ENCODE data around the gene ARFRP1. TPM values are rescaled to one million over a fixed set of nuclear protein-coding genes. Genes with fewer than 3 reads are reported as not detected.

The ARFRP1 gene
- total and polyA plus RNA-seq, 12 donors, result 34.9 to 59.1 (median 40.0) TPM

DNA sequence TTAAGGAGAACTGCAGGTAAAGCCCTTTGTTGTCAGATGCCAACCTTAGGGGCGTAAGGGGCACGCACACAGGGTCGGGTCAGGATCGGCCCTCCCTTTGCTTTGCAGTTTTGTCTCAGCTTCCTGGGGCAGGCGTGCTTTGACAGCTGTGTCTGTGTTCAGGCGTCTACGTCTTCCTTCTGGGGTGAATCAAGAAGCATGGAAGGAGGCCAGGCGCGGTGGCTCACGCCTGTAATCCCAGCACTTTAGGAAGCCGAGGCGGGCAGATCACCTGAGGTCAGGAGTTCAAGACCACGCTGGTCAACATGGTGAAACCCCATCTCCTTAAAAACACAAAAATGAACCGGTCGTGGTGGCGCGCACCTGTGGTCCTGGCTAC is 1.4 kb upstream of the ARFRP1 start:
- H3K4me1 ChIP-seq, result peaks cover 6 to 45% (median 32%) of the 10 kb centered on the region in 9 donors
- H3K4me3 ChIP-seq, result peak overlapping the region in 7 of 10 donors; percentile 77 to 99 (median 96)
- TF ChIP-seq, protein P1, sequence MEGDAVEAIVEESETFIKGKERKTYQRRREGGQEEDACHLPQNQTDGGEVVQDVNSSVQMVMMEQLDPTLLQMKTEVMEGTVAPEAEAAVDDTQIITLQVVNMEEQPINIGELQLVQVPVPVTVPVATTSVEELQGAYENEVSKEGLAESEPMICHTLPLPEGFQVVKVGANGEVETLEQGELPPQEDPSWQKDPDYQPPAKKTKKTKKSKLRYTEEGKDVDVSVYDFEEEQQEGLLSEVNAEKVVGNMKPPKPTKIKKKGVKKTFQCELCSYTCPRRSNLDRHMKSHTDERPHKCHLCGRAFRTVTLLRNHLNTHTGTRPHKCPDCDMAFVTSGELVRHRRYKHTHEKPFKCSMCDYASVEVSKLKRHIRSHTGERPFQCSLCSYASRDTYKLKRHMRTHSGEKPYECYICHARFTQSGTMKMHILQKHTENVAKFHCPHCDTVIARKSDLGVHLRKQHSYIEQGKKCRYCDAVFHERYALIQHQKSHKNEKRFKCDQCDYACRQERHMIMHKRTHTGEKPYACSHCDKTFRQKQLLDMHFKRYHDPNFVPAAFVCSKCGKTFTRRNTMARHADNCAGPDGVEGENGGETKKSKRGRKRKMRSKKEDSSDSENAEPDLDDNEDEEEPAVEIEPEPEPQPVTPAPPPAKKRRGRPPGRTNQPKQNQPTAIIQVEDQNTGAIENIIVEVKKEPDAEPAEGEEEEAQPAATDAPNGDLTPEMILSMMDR (IDR thresholded peaks at IDR 0.05), result no peak
- peaks cover 0 to 81% (median 38%) of the 10 kb centered on the region in 9 donors for H3K36me3 ChIP-seq
- no peak for ATAC-seq
- peaks cover 0 to 8% (median 0%) of the 10 kb centered on the region in 11 donors for H3K9me3 ChIP-seq
- no peaks in the 10 kb centered on the region for H3K27me3 ChIP-seq
- intact Hi-C loops (cut with DNase I), result loop anchor here in 2 of 10 donors (5.0 kb wide), 2 partner anchors 52 to 153 kb away; partner anchors contain the start of genes ABHD16B (in 1 of the 2) and RTEL1 (in 1 of the 2)
- H3K27ac ChIP-seq, result no peak overlapping the region
- WGBS, 2 donors, result 90 to 91% methylated on average over 17 of the region's 17 CpGs
- no peak for DNase-seq

DNA sequence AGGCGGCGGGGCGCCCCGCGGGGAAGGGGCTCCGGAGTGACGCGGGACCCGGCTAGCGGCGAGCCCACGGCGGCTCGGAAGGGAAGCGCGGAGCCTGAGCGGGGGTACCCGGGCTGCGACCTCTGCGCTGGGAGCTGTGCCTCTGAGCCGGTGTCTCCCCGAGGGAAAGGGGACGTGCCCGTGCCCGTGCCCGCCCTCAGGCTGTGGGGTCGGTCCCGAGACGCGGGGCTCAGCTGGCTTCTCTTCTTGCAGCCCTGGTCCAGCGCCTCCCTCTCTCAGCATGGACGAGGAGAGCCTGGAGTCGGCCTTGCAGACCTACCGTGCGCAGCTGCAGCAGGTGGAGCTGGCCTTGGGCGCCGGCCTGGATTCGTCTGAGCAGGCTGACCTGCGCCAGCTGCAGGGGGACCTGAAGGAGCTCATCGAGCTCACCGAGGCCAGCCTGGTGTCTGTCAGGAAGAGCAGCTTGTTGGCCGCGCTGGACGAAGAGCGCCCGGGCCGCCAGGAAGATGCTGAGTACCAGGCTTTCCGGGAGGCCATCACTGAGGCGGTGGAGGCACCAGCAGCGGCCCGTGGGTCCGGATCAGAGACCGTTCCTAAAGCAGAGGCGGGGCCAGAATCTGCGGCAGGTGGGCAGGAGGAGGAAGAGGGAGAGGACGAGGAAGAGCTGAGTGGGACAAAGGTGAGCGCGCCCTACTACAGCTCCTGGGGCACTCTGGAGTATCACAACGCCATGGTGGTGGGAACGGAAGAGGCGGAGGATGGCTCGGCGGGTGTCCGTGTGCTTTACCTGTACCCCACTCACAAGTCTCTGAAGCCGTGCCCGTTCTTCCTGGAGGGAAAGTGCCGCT is 749 bp upstream of the ARFRP1 start:
- peaks cover 0 to 81% (median 34%) of the 10 kb centered on the region in 9 donors for H3K36me3 ChIP-seq
- no peaks in the 10 kb centered on the region for H3K27me3 ChIP-seq
- peaks cover 0 to 6% (median 0%) of the 10 kb centered on the region in 11 donors for H3K9me3 ChIP-seq
- TF ChIP-seq, protein P1 (IDR thresholded peaks at IDR 0.05), result no peak
- peaks cover 6 to 45% (median 32%) of the 10 kb centered on the region in 9 donors for H3K4me1 ChIP-seq
- ATAC-seq, result no peak
- 22 to 27% methylated on average over 50 to 67 of the region's 67 CpGs for WGBS, 2 donors
- intact Hi-C loops (cut with DNase I), result loop anchor here in 2 of 10 donors (5.0 kb wide), 2 partner anchors 51 to 154 kb away; partner anchors contain the start of genes ABHD16B (in 1 of the 2) and RTEL1 (in 1 of the 2)
- peak overlapping the region; percentile 77 to 99 (median 94) for H3K4me3 ChIP-seq
- DNase-seq, result no peak
- H3K27ac ChIP-seq, result peak overlapping the region; percentile 37 to 98 (median 94)

DNA sequence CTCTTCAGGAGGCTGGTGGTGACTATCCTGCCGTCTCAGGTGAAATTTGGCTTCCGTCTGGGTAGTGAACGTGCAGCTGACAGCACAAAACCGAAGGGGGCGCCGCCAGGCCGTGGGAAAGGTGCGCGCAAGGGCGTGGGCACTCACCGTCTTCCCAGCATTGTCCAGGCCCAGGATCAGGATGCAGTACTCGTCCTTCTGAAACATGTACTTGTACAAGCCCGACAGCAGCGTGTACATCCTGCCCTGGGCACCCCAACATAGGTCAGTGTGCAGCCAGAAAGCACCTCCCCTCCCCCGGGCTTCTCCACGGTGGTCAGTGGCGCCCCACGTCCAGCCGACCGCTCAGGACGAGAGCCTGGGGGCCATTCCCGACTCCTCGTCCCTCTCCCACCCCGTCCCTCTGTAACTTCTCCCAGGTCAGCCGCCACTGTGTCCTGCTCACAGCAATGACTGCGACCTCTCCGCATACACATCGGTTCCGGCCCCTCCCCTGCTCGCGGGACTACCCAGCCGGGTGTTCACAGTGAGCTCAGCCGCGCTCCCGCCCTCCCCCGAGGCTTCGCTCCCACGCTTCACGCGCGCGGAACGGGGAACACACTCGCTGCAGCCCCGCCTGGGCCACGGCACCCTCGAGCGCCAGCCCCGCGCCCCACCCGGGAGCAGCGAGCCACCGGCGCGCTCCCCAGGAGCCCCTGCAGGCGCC is 771 bp downstream of the ARFRP1 start:
- Histone ChIP-seq H3K36me3 (peaks cover 0 to 80% (median 34%) of the 10 kb centered on the region in 9 donors), H3K27me3 (no peaks in the 10 kb centered on the region), H3K9me3 (peaks cover 0 to 2% (median 0%) of the 10 kb centered on the region in 11 donors), H3K4me3 (peak overlapping the region; percentile 77 to 99 (median 94)), H3K27ac (peak overlapping the region; percentile 84 to 98 (median 94)), H3K4me1 (peaks cover 6 to 45% (median 32%) of the 10 kb centered on the region in 9 donors)
- ATAC-seq (peak; percentile 23 to 60 (median 34)), DNase-seq (peak; percentile 38 to 49)
- intact Hi-C loops (cut with DNase I), result loop anchor here in 3 of 10 donors (1.0 to 5.0 kb wide), 3 partner anchors 49 to 155 kb away; partner anchors contain the start of genes RTEL1 (in 2 of the 3) and ABHD16B (in 1 of the 3)
- 3 to 4% methylated on average over 56 of the region's 56 CpGs for WGBS, 2 donors
- TF ChIP-seq, protein P1 (IDR thresholded peaks at IDR 0.05), result peak in 6 of 9 donors; percentile 16 to 43 (median 30)

Measured in heart right ventricle (tissue), 16 donors.